Stimulated activated CD8-positive, alpha-beta memory T cell treated with anti-CD3 and anti-CD28 coated beads, Interleukin-7, amount 100 ng/mL, for 48 hours (primary cell): ENCODE data around the gene ANKMY1.

Experiments
- DNase-seq, 2 donors: peaks; one replicate each; pipeline ENCODE4 v3.0.0-alpha.2; 2020; ENCODE audit warnings: low read depth in 1 of 2; ENCODE audit errors: extremely low read depth in 1 of 2

Gene ANKMY1

DNA sequence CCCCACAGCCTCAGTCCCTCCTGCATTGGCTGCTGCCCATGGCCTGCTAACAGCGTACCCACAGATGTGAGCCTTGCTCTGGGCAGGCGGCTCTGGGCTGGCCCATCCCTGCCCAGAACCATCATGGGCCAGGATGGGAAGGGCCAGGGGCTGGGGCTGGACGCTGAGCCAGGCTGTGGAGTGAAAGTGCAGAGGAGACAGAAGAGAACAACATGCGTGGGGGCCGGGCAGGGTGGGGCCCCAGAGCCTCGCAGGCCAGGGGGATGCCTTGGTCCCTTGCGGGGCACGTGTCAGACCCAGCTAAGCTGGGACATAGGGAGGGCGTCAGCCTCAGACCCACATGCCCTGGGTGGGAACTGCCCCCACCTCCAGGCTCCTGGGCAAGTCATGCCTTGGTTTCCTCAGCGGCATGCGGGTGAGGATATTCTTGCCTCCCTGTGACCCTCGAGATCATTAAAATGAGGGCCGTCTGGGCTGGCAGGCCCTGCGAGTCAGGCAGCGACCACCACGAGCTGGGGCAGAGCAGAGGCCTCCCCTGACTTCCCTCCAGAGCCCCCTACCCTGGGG, 95.0 kb downstream of the ANKMY1 start:
- DNase-seq: no peak

DNA sequence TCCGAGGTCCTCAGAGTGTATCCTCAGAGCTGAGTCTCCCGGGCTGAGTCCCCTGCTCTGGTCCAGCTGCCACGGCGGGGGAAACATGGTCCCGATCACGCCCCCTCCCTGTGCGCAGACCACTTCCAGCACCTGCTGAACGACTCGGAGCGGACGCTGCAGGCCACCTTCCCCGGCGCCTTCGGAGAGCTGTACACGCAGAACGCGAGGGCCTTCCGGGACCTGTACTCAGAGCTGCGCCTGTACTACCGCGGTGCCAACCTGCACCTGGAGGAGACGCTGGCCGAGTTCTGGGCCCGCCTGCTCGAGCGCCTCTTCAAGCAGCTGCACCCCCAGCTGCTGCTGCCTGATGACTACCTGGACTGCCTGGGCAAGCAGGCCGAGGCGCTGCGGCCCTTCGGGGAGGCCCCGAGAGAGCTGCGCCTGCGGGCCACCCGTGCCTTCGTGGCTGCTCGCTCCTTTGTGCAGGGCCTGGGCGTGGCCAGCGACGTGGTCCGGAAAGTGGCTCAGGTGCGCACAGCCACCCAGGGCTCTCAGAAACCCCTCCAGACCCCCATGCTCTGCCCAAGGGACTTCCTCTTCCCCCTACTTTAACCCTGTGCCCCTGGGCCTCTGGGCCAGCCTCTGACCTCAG, 95.6 kb downstream of the ANKMY1 start:
- DNase-seq: no peak

GRCh38 chr2:240461471-240462072, 96.2 kb downstream of the ANKMY1 start:
- no peak for DNase-seq

DNA sequence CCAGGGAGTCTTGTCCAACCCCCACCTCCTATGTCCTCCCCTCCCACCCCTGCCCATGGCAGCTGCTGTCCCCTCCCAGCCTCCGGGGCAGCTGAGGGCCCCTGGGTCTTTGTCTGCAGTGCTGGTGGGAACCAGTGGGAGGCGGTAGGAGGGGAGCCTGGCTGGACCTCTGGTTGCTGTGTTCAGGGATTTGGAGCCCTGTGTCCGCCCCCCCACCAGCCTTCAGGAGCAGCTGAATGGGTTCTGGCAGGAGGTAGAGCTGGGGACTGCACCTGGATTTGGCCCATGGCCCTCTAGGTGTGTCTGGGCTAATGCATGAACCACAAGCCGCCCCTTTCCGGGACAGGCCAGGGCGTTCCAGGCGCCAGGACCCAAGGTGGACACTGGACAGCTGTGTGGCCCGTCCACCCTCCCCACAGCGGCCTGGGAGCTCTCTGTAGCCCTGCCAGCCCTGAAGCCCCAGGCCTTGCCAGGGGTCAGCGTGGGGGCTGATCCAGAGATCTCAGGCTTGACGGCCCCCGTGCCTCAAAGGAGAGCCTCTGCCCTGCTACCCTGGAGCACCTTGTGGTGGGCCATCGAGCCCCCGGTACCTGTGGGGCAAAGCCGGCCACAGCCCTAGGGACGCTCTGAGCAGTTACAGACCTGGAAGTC, 96.9 kb downstream of the ANKMY1 start:
- DNase-seq: no peak

GRCh38 chr2:240460253-240460711, 97.5 kb downstream of the ANKMY1 start:
- no peak for DNase-seq

DNA sequence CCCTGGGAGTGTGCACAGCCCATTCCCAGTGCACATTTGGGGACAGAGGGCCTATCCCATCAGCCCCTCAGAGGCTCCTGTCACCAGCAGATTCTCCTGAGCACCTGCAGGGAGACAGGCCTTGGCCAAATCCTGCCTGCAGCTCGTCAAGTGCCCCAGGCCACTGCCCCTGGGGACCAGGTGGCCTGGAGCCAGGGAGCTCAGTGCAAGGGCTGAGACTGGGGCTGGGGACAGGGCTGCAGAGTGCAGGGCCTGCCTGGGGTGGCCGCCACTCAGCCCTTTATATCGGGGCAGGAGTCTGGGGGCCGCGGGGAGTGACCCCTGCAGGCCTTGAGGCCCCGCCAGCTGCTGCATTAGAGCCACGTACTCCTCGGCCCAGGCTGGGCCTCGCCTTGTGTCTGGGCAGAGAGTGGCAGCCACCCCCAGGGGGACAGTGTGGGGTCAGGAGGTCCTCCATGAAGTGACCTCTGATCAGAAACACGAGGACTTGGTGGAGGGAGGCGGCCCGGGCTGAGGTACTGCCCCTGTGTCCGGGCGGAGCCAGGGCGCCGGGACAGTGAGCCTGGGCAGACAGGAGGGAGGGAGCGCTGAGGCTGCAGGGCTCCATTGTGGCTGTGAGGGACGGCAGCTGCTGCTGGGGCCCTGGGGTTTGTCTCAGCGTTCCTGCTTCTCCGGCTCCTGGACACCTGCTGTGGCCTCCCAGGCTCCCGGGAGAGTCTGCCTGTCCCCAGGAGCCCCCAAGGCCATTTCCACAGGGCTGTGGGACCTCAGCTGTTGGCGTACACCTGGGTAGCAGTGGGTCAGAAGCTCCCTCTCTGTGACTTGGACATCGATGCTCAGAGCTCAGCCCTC, 98.2 kb downstream of the ANKMY1 start:
- DNase-seq: no peak

DNA sequence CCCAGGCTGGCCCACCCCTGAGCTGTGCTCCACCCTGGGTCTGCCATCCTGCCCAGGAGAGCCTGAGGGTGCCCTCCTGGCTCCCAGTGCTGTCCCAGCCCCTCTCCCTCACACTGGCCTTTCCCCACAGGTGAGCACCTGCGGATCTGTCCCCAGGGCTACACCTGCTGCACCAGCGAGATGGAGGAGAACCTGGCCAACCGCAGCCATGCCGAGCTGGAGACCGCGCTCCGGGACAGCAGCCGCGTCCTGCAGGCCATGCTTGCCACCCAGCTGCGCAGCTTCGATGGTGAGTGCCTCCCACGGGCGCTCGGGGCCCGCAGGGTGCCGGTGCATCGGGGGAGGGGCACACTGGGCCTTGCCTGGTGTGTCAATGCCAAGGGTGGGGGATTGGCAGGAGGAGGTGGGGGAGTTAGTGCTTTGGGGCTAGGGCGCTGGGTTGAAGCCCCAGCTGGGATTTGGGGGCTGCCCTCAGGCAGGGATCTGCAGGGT, 98.8 kb downstream of the ANKMY1 start:
- DNase-seq: no peak

GRCh38 chr2:240458044-240458899, 99.5 kb downstream of the ANKMY1 start:
- DNase-seq: no peak

DNA sequence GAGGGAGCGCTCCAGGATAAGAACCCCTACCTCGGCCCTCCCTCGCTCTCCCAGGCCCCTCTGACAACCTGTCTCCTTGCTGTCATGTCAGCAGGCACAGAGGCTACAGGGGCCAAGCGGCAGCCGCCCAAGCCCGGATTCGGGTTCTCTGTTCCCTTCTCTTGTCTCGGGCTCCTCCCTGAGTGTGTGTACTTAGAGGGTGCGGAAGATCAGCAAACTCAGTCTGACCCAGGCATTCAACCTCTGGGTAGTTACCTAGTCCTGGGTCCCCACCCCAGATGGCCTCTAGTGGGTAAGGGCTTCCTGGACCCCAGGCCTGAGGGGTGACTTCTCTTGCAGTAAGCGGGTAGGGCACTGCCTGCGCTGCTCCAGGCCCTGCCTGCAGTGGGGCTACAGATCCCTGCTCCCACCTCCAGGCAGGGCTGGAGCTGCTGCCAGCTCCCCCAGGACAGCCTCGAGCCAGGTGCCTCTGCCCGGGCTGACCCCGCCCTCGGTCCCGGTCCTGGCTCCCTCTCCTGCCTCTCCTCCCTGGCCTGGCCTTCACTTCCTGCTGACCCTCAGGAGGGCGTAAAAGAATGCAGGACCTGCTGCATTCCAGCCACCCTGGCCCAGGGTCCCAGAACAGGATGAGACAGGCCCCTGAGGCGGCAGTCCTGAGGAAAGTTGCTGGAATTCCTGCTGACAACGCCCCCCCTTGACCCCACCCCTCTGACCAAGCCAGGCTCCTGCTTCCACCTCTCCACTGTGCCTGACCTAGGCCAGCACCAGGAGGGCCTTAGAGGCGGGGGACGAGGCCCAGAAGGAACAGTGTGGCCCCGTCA, 100.4 kb downstream of the ANKMY1 start:
- DNase-seq: no peak

DNA sequence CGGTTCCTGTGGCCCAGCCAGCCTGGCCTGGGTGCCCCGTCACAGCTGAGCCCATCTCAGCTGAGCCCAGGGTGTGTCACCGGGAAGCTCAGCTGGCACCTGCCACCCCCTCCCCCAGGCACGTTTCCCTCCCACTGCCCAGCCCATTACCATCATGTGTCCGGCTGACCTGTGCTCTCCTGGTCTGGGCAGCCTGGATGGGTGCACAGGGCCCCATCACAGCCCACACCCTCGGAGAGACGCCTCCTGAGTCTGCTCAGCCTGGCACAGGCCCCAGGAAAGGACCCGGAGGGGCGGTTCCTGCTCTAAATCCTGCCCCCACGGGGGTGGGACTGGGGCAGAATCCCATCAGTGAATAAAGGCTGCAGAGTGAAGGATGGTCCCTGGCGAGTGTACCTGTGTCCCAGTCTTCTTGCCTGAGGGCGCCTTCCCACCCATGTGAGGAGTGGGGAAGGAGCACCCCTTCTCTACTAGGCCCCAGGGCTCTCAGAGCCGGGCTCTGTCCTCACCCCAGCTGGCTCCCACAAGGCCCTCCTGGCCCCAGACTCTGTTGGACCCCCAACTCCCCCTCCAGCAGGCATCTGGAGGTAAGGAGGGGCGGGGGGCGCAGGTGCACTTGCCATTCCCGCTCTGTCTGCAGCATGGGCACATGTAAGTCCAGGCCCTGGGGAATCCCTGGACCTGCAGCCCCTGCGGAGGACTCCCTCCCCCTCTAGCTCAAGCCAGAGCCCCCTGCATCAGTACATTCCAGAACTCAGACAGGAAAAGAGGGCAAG, 101.2 kb downstream of the ANKMY1 start:
- DNase-seq: no peak

- DNase-seq: no peak
These were observed 101.9 kb downstream of the ANKMY1 start for GRCh38 chr2:240455647-240456446.

DNA sequence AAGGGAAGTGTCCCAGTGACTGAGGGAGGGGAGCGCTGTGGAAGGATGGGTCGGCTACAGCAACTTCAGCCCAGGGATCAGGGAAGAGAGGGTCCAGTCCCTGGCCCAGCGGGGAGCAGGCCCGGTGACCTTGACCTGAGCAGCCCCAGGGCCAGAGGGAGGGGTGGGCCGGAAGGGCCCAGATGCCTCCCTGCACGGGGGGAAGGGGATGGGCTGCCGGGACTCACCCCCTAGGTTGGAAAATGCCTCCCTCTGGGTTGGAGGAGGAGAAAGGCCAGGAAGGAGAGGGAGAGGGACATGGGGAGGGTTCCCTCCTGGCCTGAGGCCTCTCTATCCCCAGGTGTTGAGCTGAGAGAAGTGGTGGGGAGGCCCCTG, 102.5 kb downstream of the ANKMY1 start:
- no peak for DNase-seq

GRCh38 chr2:240454106-240454901, 103.5 kb downstream of the ANKMY1 start:
- DNase-seq: no peak

GRCh38 chr2:240453461-240454105, 104.2 kb downstream of the ANKMY1 start:
- no peak for DNase-seq

- no peak for DNase-seq
These were observed 105.1 kb downstream of the ANKMY1 start for GRCh38 chr2:240452462-240453256.
